ENCODE measurements around the gene PRXL2B. TPM values are rescaled to one million over a fixed set of nuclear protein-coding genes. Genes with fewer than 3 reads are reported as not detected.
"Not testable (repeated sequence)": the region's sequence is repeated elsewhere in the genome, so short reads cannot be mapped to it uniquely, and the experiment has no call there.

The PRXL2B gene
- total RNA-seq, 1 donor from 2014 or later: 10.0 TPM

- not testable (repeated sequence) for H3K36me3 ChIP-seq; H3K4me3 Mint-ChIP-seq; H2AFZ ChIP-seq (replicated peaks); DNase-seq (ENCODE audit: low spot score); H3K4me2 ChIP-seq; H3K27ac ChIP-seq; H3K9ac ChIP-seq; H3K4me3 ChIP-seq; H3K9me3 ChIP-seq (ENCODE audit: low read depth); H3K9me3 Mint-ChIP-seq; H3K79me2 ChIP-seq (ENCODE audit: low read depth); H3K27me3 Mint-ChIP-seq (ENCODE audit: insufficient read depth, low read depth); H3K27me3 ChIP-seq; H3K36me3 Mint-ChIP-seq
- Histone ChIP-seq H4K20me1 (ENCODE audit: low read depth) (peaks cover 13% of the 10 kb centered on the region), H3K4me1 (peaks cover 19% of the 10 kb centered on the region), H3F3A (ENCODE audit: low read depth) (peaks cover 32% of the 10 kb centered on the region)
- Mint-ChIP-seq H3K27ac (peak overlapping the region; percentile 21), H3K4me1 (peaks cover 38% of the 10 kb centered on the region)
Measured at GRCh38 chr1:2551544-2551943, 35.0 kb upstream of the PRXL2B start.

- no peaks in the 10 kb centered on the region for H3K36me3 Mint-ChIP-seq
- H3K4me1 ChIP-seq: peaks cover 23% of the 10 kb centered on the region
Measured at GRCh38 chr1:2552189-2552588, 34.4 kb upstream of the PRXL2B start.

GRCh38 chr1:2553076-2553475 is 33.5 kb upstream of the PRXL2B start:
- not testable (repeated sequence) for H3K27ac ChIP-seq; H3K4me3 Mint-ChIP-seq; H4K20me1 ChIP-seq (ENCODE audit: low read depth); H3K79me2 ChIP-seq (ENCODE audit: low read depth); H3K9me3 Mint-ChIP-seq; H2AFZ ChIP-seq (replicated peaks); H3K27me3 ChIP-seq; H3K4me3 ChIP-seq; DNase-seq (ENCODE audit: low spot score); H3K36me3 Mint-ChIP-seq; H3K27me3 Mint-ChIP-seq (ENCODE audit: insufficient read depth, low read depth); H3K27ac Mint-ChIP-seq; H3K9me3 ChIP-seq (ENCODE audit: low read depth); H3K4me2 ChIP-seq; H3K9ac ChIP-seq; H3K36me3 ChIP-seq
- H3K4me1 Mint-ChIP-seq: peaks cover 39% of the 10 kb centered on the region
- H3K4me1 ChIP-seq: peaks cover 15% of the 10 kb centered on the region
- peaks cover 19% of the 10 kb centered on the region for H3F3A ChIP-seq (ENCODE audit: low read depth)

More at GRCh38 chr1:2552189-2552588, 34.4 kb upstream of the PRXL2B start:
- no peaks in the 10 kb centered on the region for H3K9me3 ChIP-seq (ENCODE audit: low read depth)
- peaks cover 41% of the 10 kb centered on the region for H3K4me1 Mint-ChIP-seq
- no peak overlapping the region for H2AFZ ChIP-seq (replicated peaks)
- no peak overlapping the region for H3K9ac ChIP-seq
- no peaks in the 10 kb centered on the region for H3K79me2 ChIP-seq (ENCODE audit: low read depth)
- no peaks in the 10 kb centered on the region for H3K9me3 Mint-ChIP-seq
- H3K27ac Mint-ChIP-seq: no peak overlapping the region
- H3K27me3 Mint-ChIP-seq (ENCODE audit: insufficient read depth, low read depth): no peaks in the 10 kb centered on the region
- H3K4me2 ChIP-seq: no peak overlapping the region
- no peak for TF ChIP-seq CTCF (IDR thresholded peaks at IDR 0.05)
- TF ChIP-seq EZH2 (IDR thresholded peaks at IDR 0.05): no peak
- no peak for TF ChIP-seq EZH2phosphoT487 (IDR thresholded peaks at IDR 0.05)
- H3K4me3 Mint-ChIP-seq: no peak overlapping the region
- H4K20me1 ChIP-seq (ENCODE audit: low read depth): peaks cover 10% of the 10 kb centered on the region
- H3K27ac ChIP-seq: no peak overlapping the region
- H3K36me3 ChIP-seq: no peaks in the 10 kb centered on the region
- no peaks in the 10 kb centered on the region for H3K27me3 ChIP-seq
- DNase-seq (ENCODE audit: low spot score): no peak
- H3K4me3 ChIP-seq: no peak overlapping the region
- peaks cover 28% of the 10 kb centered on the region for H3F3A ChIP-seq (ENCODE audit: low read depth)

GRCh38 chr1:2553871-2554620 is 32.5 kb upstream of the PRXL2B start:
- Histone ChIP-seq H3F3A (ENCODE audit: low read depth) (peaks cover 10% of the 10 kb centered on the region), H3K9me3 (ENCODE audit: low read depth) (no peaks in the 10 kb centered on the region), H3K27ac (no peak overlapping the region), H3K4me1 (peaks cover 13% of the 10 kb centered on the region), H3K79me2 (ENCODE audit: low read depth) (no peaks in the 10 kb centered on the region), H2AFZ (replicated peaks) (no peak overlapping the region), H3K36me3 (no peaks in the 10 kb centered on the region), H3K4me3 (no peak overlapping the region), H4K20me1 (ENCODE audit: low read depth) (no peaks in the 10 kb centered on the region), H3K9ac (no peak overlapping the region), H3K27me3 (no peaks in the 10 kb centered on the region), H3K4me2 (no peak overlapping the region)
- no peaks in the 10 kb centered on the region for H3K27me3 Mint-ChIP-seq (ENCODE audit: insufficient read depth, low read depth)
- H3K4me3 Mint-ChIP-seq: peak overlapping the region; percentile 65
- DNase-seq (ENCODE audit: low spot score): no peak
- H3K27ac Mint-ChIP-seq: peak overlapping the region; percentile 40
- no peaks in the 10 kb centered on the region for H3K9me3 Mint-ChIP-seq
- H3K36me3 Mint-ChIP-seq: no peaks in the 10 kb centered on the region
- H3K4me1 Mint-ChIP-seq: peaks cover 32% of the 10 kb centered on the region
- no peak for TF ChIP-seq EZH2phosphoT487 (IDR thresholded peaks at IDR 0.05)
- TF ChIP-seq CTCF (IDR thresholded peaks at IDR 0.05): no peak
- no peak for TF ChIP-seq EZH2 (IDR thresholded peaks at IDR 0.05)

Measured in neural progenitor cell (in vitro differentiated cells).